Lower leg skin (tissue), 4 donors: ENCODE data around the gene C6orf89. TPM values are rescaled to one million over a fixed set of nuclear protein-coding genes. Genes with fewer than 3 reads are reported as not detected.

Experiments
- DNase-seq, 2 donors: peaks; one replicate each; pipeline ENCODE4 v3.0.0-alpha.2; 2019; ENCODE audit warnings: low spot score in 2 of 2
- H3K4me3 ChIP-seq: fragments of 200-600 bp; sonication (generic); 2 replicates; pipeline ENCODE4 v1.5.1; 2017; ENCODE audit warnings: mild to moderate bottlenecking, low read depth; ENCODE audit not compliant: poor library complexity, severe bottlenecking
- CTCF ChIP-seq, 3 donors: fragments of 450-650 bp; IDR thresholded peaks; one replicate each; pipeline ENCODE4 v1.5.1; 2016; ENCODE audit warnings: antibody characterized with exemption in 3 of 3, mild to moderate bottlenecking in 3 of 3, moderate library complexity in 2 of 3
- POLR2A ChIP-seq, 2 donors: fragments of 450-650 bp; IDR thresholded peaks; one replicate each; pipeline ENCODE4 v1.6.1; 2016 to 2017; ENCODE audit warnings: antibody characterized with exemption in 2 of 2, mild to moderate bottlenecking in 1 of 2, moderate library complexity in 1 of 2
- WGBS, 2 donors: methylation state at CpG; one replicate each; pipeline ENCODE4 v1.1.5; 2018; 5-methylcytosine and 5-hydroxymethylcytosine counted together
- intact Hi-C: fragments of 100-400 bp; cut with DNase I; formaldehyde crosslinking; loops from one replicate; pipeline ENCODE4 v1.15.0; 2023; ENCODE audit warnings: low total_unique reads
- total RNA-seq, 4 donors: library from RNA; depleted of rRNA; stranded (reverse); fragments of >200 nt; gene quantifications; one replicate each; pipeline ENCODE4 v1.1.0, GENCODE V29; 2016

Gene C6orf89
- total RNA-seq, 4 donors from 2014 or later, result 27.5 to 47.4 (median 30.5) TPM

GRCh38 chr6:36838896-36839748 is 46.6 kb upstream of the C6orf89 start, which contains the start of gene CPNE5:
Gene CPNE5, minus strand, starts transcription at chr6:36839444. Its CDS starts 67 bp downstream, at chr6:36839377.
- peak within 1 kb of the TSS; percentile 16 for H3K4me3 ChIP-seq
- 14 to 16% methylated on average over 46 to 56 of the region's 57 CpGs for WGBS, 2 donors
- intact Hi-C loops, result no loop called here
- no peak for DNase-seq
- TF ChIP-seq CTCF (IDR thresholded peaks at IDR 0.05) (no peak), POLR2A (IDR thresholded peaks at IDR 0.05) (no peak)

GRCh38 chr6:36839749-36840431 is 45.9 kb upstream of the C6orf89 start:
- TF ChIP-seq CTCF (IDR thresholded peaks at IDR 0.05) (no peak), POLR2A (IDR thresholded peaks at IDR 0.05) (no peak)
- intact Hi-C loops, result no loop called here
- peak overlapping the region; percentile 16 for H3K4me3 ChIP-seq
- 0 to 2% methylated on average over 37 to 58 of the region's 70 CpGs for WGBS, 2 donors
- no peak for DNase-seq

GRCh38 chr6:36840432-36841403 is 45.0 kb upstream of the C6orf89 start:
- H3K4me3 ChIP-seq, result no peak overlapping the region
- no peak for DNase-seq
- TF ChIP-seq CTCF (IDR thresholded peaks at IDR 0.05) (no peak), POLR2A (IDR thresholded peaks at IDR 0.05) (no peak)
- WGBS, 2 donors, result 14 to 21% methylated on average over 25 to 30 of the region's 44 CpGs
- intact Hi-C loops, result no loop called here

- intact Hi-C loops, result no loop called here
- 90 to 93% methylated on average over 2 of the region's 2 CpGs for WGBS, 2 donors
- TF ChIP-seq POLR2A (IDR thresholded peaks at IDR 0.05), result no peak
- TF ChIP-seq CTCF (IDR thresholded peaks at IDR 0.05), result no peak
- H3K4me3 ChIP-seq, result no peak overlapping the region
- no peak for DNase-seq
These were observed 44.0 kb upstream of the C6orf89 start for GRCh38 chr6:36841756-36842155.

- no peak overlapping the region for H3K4me3 ChIP-seq
- DNase-seq, result no peak
- TF ChIP-seq CTCF (IDR thresholded peaks at IDR 0.05) (no peak), POLR2A (IDR thresholded peaks at IDR 0.05) (no peak)
- intact Hi-C loops, result no loop called here
- WGBS, 2 donors, result 81 to 83% methylated on average over 4 of the region's 4 CpGs
These were observed 42.6 kb upstream of the C6orf89 start for GRCh38 chr6:36843170-36843569.
